ENCODE measurements around the gene AMPH. TPM values are rescaled to one million over a fixed set of nuclear protein-coding genes. Genes with fewer than 3 reads are reported as not detected.

Gene AMPH
- total and polyA plus RNA-seq, 9 of the 15 experiments (the other 6 are each of a cell fraction or from before 2014, with no cell fraction given), result 0.03 to 0.35 TPM; not detected in 7

- TF ChIP-seq MGA (IDR thresholded peaks at IDR 0.05), result peak; percentile 64
- peak in 1 of 2 experiments; percentile 54; a peak in 1 of 4 replicates for TF ChIP-seq SRF (CRISPR knock-in tag; IDR thresholded peaks at IDR 0.05)
- peak; percentile 64 for TF ChIP-seq NFIC (IDR thresholded peaks at IDR 0.05)
- peak; percentile 75 for TF ChIP-seq L3MBTL2 (IDR thresholded peaks at IDR 0.05)
- peak; percentile 74 for TF ChIP-seq NR2C1 (IDR thresholded peaks at IDR 0.05)
- TF ChIP-seq NR2C1 (tag; IDR thresholded peaks at IDR 0.05), result peak; percentile 79
- no peak for TF ChIP-seq TRIM25 (IDR thresholded peaks at IDR 0.05; ENCODE audit: borderline replicate concordance)
- no peak for TF ChIP-seq EWSR1 (IDR thresholded peaks at IDR 0.05; ENCODE audit: borderline replicate concordance, low read depth, partially characterized antibody)
- TF ChIP-seq U2AF2 (optimal IDR thresholded peaks at IDR 0.05; ENCODE audit: low read depth, low read length), result no peak
- no peak for TF ChIP-seq ZFP1 (CRISPR knock-in tag; IDR thresholded peaks at IDR 0.05)
- peak; percentile 54 to 82; a peak in 2 of 4 replicates for TF ChIP-seq UBTF (IDR thresholded peaks at IDR 0.05; ENCODE audit: borderline replicate concordance in 1 of 2, low read depth in 2 of 2, low read length in 2 of 2)
- TF ChIP-seq KAT7 (CRISPR knock-in tag; IDR thresholded peaks at IDR 0.05; ENCODE audit: borderline replicate concordance), result peak; percentile 85; the same call in 1 of the 2 replicates
Observed at GRCh38 chr7:38335492-38336147, 295.6 kb downstream of the AMPH start (continued).

Data from K562 (cell line).